K562 (cell line): Measurements from ENCODE around the gene USB1. TPM values are rescaled to one million over a fixed set of nuclear protein-coding genes. Genes with fewer than 3 reads are reported as not detected.

Source experiments
- ATAC-seq: fragments of 200-7000 bp; cut with Tn5 transposase; 3 replicates; pipeline ENCODE4 v1.9.1; 2020; ENCODE audit warnings: moderate library complexity
- BruUV-seq: library from RNA; stranded (reverse); fragments of 400-500 nt; replicated peaks from 2 replicates; lab custom pipeline; 2021; lab: Mats Ljungman, UMichigan
- CTCF ChIA-PET: fragments of 300-600 bp; formaldehyde crosslinking; extraction: SDS; loops from one replicate; lab custom pipeline; 2021; ENCODE audit warnings: low intra/inter-chr PET ratio; lab: Yijun Ruan, JAX
- POLR2A ChIA-PET: fragments of 300-600, 350-650 bp; sonication (Branson Sonifier 250); formaldehyde crosslinking; extraction: SDS; loops from one replicate; lab custom pipeline; 2021; ENCODE audit warnings: antibody characterized with exemption, inconsistent platforms; lab: Yijun Ruan, JAX
- DNase-seq, 4 experiments: peaks; one replicate each; pipeline versions ENCODE4 v3.0.0 to v3.0.0-alpha.2; 2011 to 2018; ENCODE audit warnings: low spot score in 3 of 4, mixed read lengths in 3 of 4; ENCODE audit errors: extremely low read depth in 1 of 4
- FAIRE-seq: peaks from 2 replicates; lab custom pipeline; 2011; peaks lifted over from hg19 to GRCh38; lab: Jason Lieb, UNC
- H2AFZ ChIP-seq: 2 replicates; pipeline ENCODE4 v1.6.0; 2011; ENCODE audit warnings: low read depth, low read length, control low read depth, inconsistent platforms
- H3K27ac ChIP-seq: fragments of 200-600 bp; 3 replicates; pipeline ENCODE4 v1.8.0; 2011; ENCODE audit warnings: low read depth, mild to moderate bottlenecking, control low read depth, inconsistent platforms, low read length, moderate library complexity, mixed read lengths; ENCODE audit errors: extremely low read depth
- H3K27me3 ChIP-seq, 2 experiments: fragments of 300-600 bp in 1 of 2; 2 replicates in 1 of 2; 3 replicates in 1 of 2; pipeline versions ENCODE4 v1.6.0 to v1.8.0; 2011; ENCODE audit warnings: inconsistent platforms in 2 of 2, low read length in 2 of 2, mild to moderate bottlenecking in 1 of 2, mixed read lengths in 1 of 2, moderate library complexity in 1 of 2; ENCODE audit not compliant: control insufficient read depth in 2 of 2, insufficient read depth in 2 of 2
- H3K36me3 ChIP-seq: fragments of 300-600 bp; 3 replicates; pipeline ENCODE4 v1.8.0; 2011; ENCODE audit warnings: mild to moderate bottlenecking, low read length, inconsistent platforms; ENCODE audit not compliant: control insufficient read depth, insufficient read depth
- H3K4me1 ChIP-seq, 2 experiments: fragments of 200-600 bp in 1 of 2; replicated peaks in 1 of 2; 2 replicates in 1 of 2; 3 replicates in 1 of 2; pipeline versions ENCODE4 v1.5.1 to v1.8.0; 2011; ENCODE audit warnings: inconsistent platforms in 2 of 2, low read length in 2 of 2, mild to moderate bottlenecking in 1 of 2, mixed read lengths in 1 of 2, moderate library complexity in 1 of 2; ENCODE audit not compliant: control insufficient read depth in 2 of 2, insufficient read depth in 2 of 2
- H3K4me2 ChIP-seq: 2 replicates; pipeline ENCODE4 v1.6.1; 2011; ENCODE audit warnings: low read length, control low read depth, inconsistent platforms, mixed read lengths; ENCODE audit not compliant: insufficient read depth
- H3K4me3 ChIP-seq: fragments of 200-600 bp; sonication (generic), shearing (Covaris generic); 2 replicates; pipeline ENCODE4 v1.5.1; 2016; ENCODE audit warnings: control low read depth, inconsistent platforms
- H3K79me2 ChIP-seq: fragments of 200-600 bp; 3 replicates; pipeline ENCODE4 v1.8.0; 2011; ENCODE audit warnings: low read length, inconsistent platforms; ENCODE audit not compliant: control insufficient read depth, insufficient read depth
- H3K9ac ChIP-seq, 2 experiments: 2 replicates each; pipeline versions ENCODE4 v1.6.0 to v1.6.1; 2011; ENCODE audit warnings: low read depth in 2 of 2, low read length in 2 of 2, control low read depth in 1 of 2, inconsistent platforms in 1 of 2, mild to moderate bottlenecking in 1 of 2, mixed read lengths in 1 of 2; ENCODE audit not compliant: insufficient read depth in 1 of 2
- H3K9me1 ChIP-seq: one replicate; pipeline ENCODE4 v1.6.0; 2011; ENCODE audit warnings: inconsistent platforms, mild to moderate bottlenecking, low read length, moderate library complexity; ENCODE audit not compliant: control insufficient read depth, insufficient read depth
- H3K9me3 ChIP-seq: replicated peaks from 2 replicates; pipeline ENCODE4 v1.5.1; 2011; ENCODE audit warnings: low read depth, low read length, inconsistent platforms; ENCODE audit not compliant: control insufficient read depth, insufficient read depth
- H4K20me1 ChIP-seq: replicated peaks from 2 replicates; pipeline ENCODE4 v1.6.1; 2011; ENCODE audit warnings: low read length, inconsistent platforms, mixed read lengths; ENCODE audit not compliant: control insufficient read depth, insufficient read depth
- CAMTA2 ChIP-seq: fragments of 250-450 bp; sonication (Bioruptor Pico); conservative IDR thresholded peaks from 2 replicates; pipeline ENCODE4 v1.5.1; 2022
- CCAR2 ChIP-seq: fragments of 200-400 bp; formaldehyde crosslinking; IDR thresholded peaks from 2 replicates; pipeline ENCODE4 v1.6.1; 2017; ENCODE audit warnings: mild to moderate bottlenecking, low read depth, low read length
- E2F3 ChIP-seq: fragments of 250-450 bp; sonication (Bioruptor Pico); IDR thresholded peaks from 2 replicates; pipeline ENCODE4 v1.4.0; 2020; ENCODE audit warnings: mild to moderate bottlenecking
- KAT2B ChIP-seq: IDR thresholded peaks from one replicate; pipeline ENCODE4 v1.6.1; 2012; ENCODE audit warnings: low read depth, mild to moderate bottlenecking, control low read depth, inconsistent platforms, low read length, moderate library complexity
- KDM2B ChIP-seq: fragments of 250-450 bp; sonication (Bioruptor Pico); IDR thresholded peaks from 2 replicates; pipeline ENCODE4 v1.8.0; 2021; ENCODE audit warnings: mild to moderate bottlenecking, moderate library complexity
- SMARCC2 ChIP-seq: fragments of 450-650 bp; IDR thresholded peaks from 2 replicates; pipeline ENCODE4 v1.6.1; 2017; ENCODE audit warnings: antibody characterized with exemption, moderate library complexity, mild to moderate bottlenecking, low read depth
- SPI1 ChIP-seq: IDR thresholded peaks from 2 replicates; pipeline ENCODE4 v1.6.1; 2011; ENCODE audit warnings: low read depth, low read length, control low read depth, borderline replicate concordance
- SREBF1 ChIP-seq: fragments of 150-350 bp; IDR thresholded peaks from 2 replicates; pipeline ENCODE4 v1.6.1; 2014; ENCODE audit warnings: antibody characterized with exemption, low read depth, low read length, borderline replicate concordance
- TEAD4 ChIP-seq, 2 experiments: sonication (generic) in 1 of 2; formaldehyde crosslinking in 1 of 2; IDR thresholded peaks; 2 replicates each; pipeline versions ENCODE4 v1.6.1 to v1.8.0; 2012 to 2022; ENCODE audit warnings: borderline replicate concordance in 1 of 2, inconsistent platforms in 1 of 2, low read length in 1 of 2, mild to moderate bottlenecking in 1 of 2, missing genetic modification reagents in 1 of 2
- TRIM24 ChIP-seq, 2 experiments: fragments of 450-650 bp; IDR thresholded peaks; 2 replicates each; pipeline ENCODE4 v1.6.1; 2016
- U2AF1 ChIP-seq: fragments of 200-400 bp; formaldehyde crosslinking; optimal IDR thresholded peaks from 2 replicates; pipeline ENCODE3; 2017; ENCODE audit warnings: mild to moderate bottlenecking, low read depth, low read length, moderate library complexity
- ZFX ChIP-seq: sonication (generic); formaldehyde crosslinking; IDR thresholded peaks from 2 replicates; pipeline ENCODE4 v1.8.0; 2022; ENCODE audit warnings: mild to moderate bottlenecking, missing genetic modification reagents, moderate library complexity
- ZNF444 ChIP-seq: fragments of 250-450 bp; sonication (Bioruptor Pico); IDR thresholded peaks from 2 replicates; pipeline ENCODE4 v1.4.0; 2020; ENCODE audit warnings: mild to moderate bottlenecking, moderate library complexity
- ZNF551 ChIP-seq: fragments of 250-450 bp; sonication (Bioruptor Pico); IDR thresholded peaks from 2 replicates; pipeline ENCODE4 v1.5.0; 2021; ENCODE audit warnings: mild to moderate bottlenecking, moderate library complexity
- WGBS: fragments of 100-300 bp; shearing (Covaris generic); methylation state at CpG from one replicate; pipeline ENCODE4 v1.1.6; 2016; ENCODE audit warnings: low coverage, mixed read lengths; ENCODE audit not compliant: insufficient coverage; ENCODE audit errors: missing lambda C conversion rate; 5-methylcytosine and 5-hydroxymethylcytosine counted together
- in situ Hi-C: fragments of 300-500 bp; cut with MboI; formaldehyde crosslinking; loops from 4 replicates; pipeline ENCODE4 v1.15.0; 2018; ENCODE audit warnings: inconsistent platforms, mixed read lengths
- intact Hi-C: fragments of 100-400 bp; cut with micrococcal nuclease; formaldehyde crosslinking; loops from 2 replicates; pipeline ENCODE4 v1.14.2; 2022
- polyA plus RNA-seq, 8 experiments: library from polyadenylated mRNA; depleted of rRNA in 4 of 8; stranded (reverse) in 5 of 8; unstranded in 3 of 8; fragments of >200 nt; fragmentation: Nextera tagmentation in 2 of 8; fragmentation: Illumina TruSeq in 1 of 8; extraction: Ambion mirVana in 2 of 8; extraction: Trizol in 1 of 8; gene quantifications; 2 replicates each; pipeline versions ENCODE4 v1.2.1 to v1.2.3, GENCODE V29; 2011 to 2014; ENCODE audit warnings: inconsistent platforms in 1 of 8, missing spikeins in 1 of 8
- total RNA-seq, 7 experiments: library from RNA; depleted of rRNA in 6 of 7; stranded (reverse); fragments of >200 nt in 6 of 7; fragmentation: Illumina TruSeq in 2 of 7; extraction: Trizol in 2 of 7; gene quantifications; 2 replicates each; pipeline versions ENCODE4 v1.2.1 to v1.2.3, GENCODE V29; 2011 to 2021; ENCODE audit warnings: low replicate concordance in 1 of 7
- TF ChIP-seq, protein P1 (sequence below): sonication (generic); formaldehyde crosslinking; IDR thresholded peaks from 2 replicates; pipeline ENCODE4 v1.9.0; 2022; ENCODE audit warnings: mild to moderate bottlenecking, missing genetic modification reagents
- TF ChIP-seq, protein P2 (sequence below): sonication (generic); formaldehyde crosslinking; IDR thresholded peaks from 2 replicates; pipeline ENCODE4 v1.9.0; 2022; ENCODE audit warnings: mild to moderate bottlenecking, missing genetic modification reagents

USB1 gene
- total and polyA plus RNA-seq, 9 of the 15 experiments (the other 6 are each of a cell fraction or from before 2014, with no cell fraction given) = 11.6 to 73.6 (median 19.4) TPM

DNA sequence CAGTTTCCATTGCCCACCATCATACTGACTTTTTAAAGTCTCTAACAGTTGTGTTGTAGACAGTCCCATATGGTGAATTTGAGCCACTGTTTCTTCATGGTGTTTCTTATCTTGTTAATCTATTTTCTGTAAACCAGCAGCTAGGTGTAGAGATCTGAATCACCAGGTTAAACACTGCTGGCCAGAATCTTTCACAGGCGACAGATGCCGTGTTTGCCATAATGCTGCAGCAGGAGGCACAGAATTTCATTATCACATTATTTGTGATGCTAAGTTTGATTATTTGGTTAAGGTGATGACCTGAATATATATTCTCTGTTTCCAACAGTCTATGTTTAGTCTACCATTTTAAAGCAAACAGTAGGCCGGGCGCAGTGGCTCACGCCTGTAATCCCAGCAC is 18.8 kb upstream of the USB1 start:
- Histone ChIP-seq H3K4me3 (no peak overlapping the region), H3K9ac (no peak overlapping the region), H3K27me3 (no peaks in the 10 kb centered on the region), H3K9me3 (no peaks in the 10 kb centered on the region), H3K4me2 (no peak overlapping the region), H2AFZ (no peak overlapping the region; the same call in 1 of the 2 replicates), H3K9me1 (no peaks in the 10 kb centered on the region), H3K4me1 (peaks cover 14 to 45% of the 10 kb centered on the region in 2 experiments; a peak in 4 of 5 replicates), H4K20me1 (no peaks in the 10 kb centered on the region), H3K79me2 (no peaks in the 10 kb centered on the region), H3K36me3 (no peaks in the 10 kb centered on the region), H3K27ac (no peak overlapping the region)
- DNase-seq (no peak), ATAC-seq (no peak), FAIRE-seq (no peak)
- no TSS peak for BruUV-seq
- CTCF ChIA-PET = no interaction called here
- intact Hi-C loops = no loop called here
- in situ Hi-C loops = no loop called here
- TF ChIP-seq KAT2B = no peak
- no peak for TF ChIP-seq SMARCC2
- TF ChIP-seq, protein P1, sequence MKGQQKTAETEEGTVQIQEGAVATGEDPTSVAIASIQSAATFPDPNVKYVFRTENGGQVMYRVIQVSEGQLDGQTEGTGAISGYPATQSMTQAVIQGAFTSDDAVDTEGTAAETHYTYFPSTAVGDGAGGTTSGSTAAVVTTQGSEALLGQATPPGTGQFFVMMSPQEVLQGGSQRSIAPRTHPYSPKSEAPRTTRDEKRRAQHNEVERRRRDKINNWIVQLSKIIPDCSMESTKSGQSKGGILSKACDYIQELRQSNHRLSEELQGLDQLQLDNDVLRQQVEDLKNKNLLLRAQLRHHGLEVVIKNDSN (CRISPR knock-in tag) = no peak
- TF ChIP-seq KDM2B (CRISPR knock-in tag) = no peak
- no peak for TF ChIP-seq SPI1
- no peak for TF ChIP-seq TRIM24 (IDR thresholded peaks at IDR 0.05)
- no peak for TF ChIP-seq TEAD4 (IDR thresholded peaks at IDR 0.05; ENCODE audit: low read length)
- TF ChIP-seq TEAD4 (CRISPR knock-in tag; IDR thresholded peaks at IDR 0.05; ENCODE audit: borderline replicate concordance) = no peak
- TF ChIP-seq SREBF1 = no peak
- TF ChIP-seq CAMTA2 = no peak
- TF ChIP-seq U2AF1 = no peak
- TF ChIP-seq ZFX (CRISPR knock-in tag) = no peak
- no peak for TF ChIP-seq ZNF551 (CRISPR knock-in tag)
- no peak for TF ChIP-seq E2F3 (CRISPR knock-in tag)
- TF ChIP-seq ZNF444 (CRISPR knock-in tag) = no peak
- TF ChIP-seq CCAR2 = no peak
- TF ChIP-seq, protein P2, sequence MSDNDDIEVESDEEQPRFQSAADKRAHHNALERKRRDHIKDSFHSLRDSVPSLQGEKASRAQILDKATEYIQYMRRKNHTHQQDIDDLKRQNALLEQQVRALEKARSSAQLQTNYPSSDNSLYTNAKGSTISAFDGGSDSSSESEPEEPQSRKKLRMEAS (CRISPR knock-in tag) = no peak
- POLR2A ChIA-PET = interaction anchor here (1.0 kb wide), 1 partner anchor 11 kb away, joined by 4 read pairs; no protein-coding TSS in a partner anchor
- 55% methylated on average over 5 of the region's 5 CpGs for WGBS
